B cell (primary cell): ENCODE results near the gene DNMBP. TPM values are rescaled to one million over a fixed set of nuclear protein-coding genes. Genes with fewer than 3 reads are reported as not detected.

ENCODE experiments used
- ATAC-seq: fragments of 200-7000 bp; cut with Tn5 transposase; one replicate; pipeline ENCODE4 v1.10.0; 2021; ENCODE audit warnings: low read depth, mild to moderate bottlenecking, moderate number of reproducible peaks, moderate library complexity
- CTCF ChIA-PET: fragments of 350-600 bp; sonication (Branson Sonifier 250); formaldehyde crosslinking; loops from one replicate; lab custom pipeline; 2021; ENCODE audit warnings: antibody characterized with exemption, inconsistent platforms; lab: Charles Lee
- POLR2A ChIA-PET: fragments of 350-600 bp; sonication (Branson Sonifier 250); formaldehyde crosslinking; loops from one replicate; lab custom pipeline; 2021; ENCODE audit warnings: antibody characterized with exemption; lab: Charles Lee
- DNase-seq: peaks from one replicate; pipeline ENCODE4 v3.0.0; 2013
- H2AFZ ChIP-seq: 2 replicates; pipeline ENCODE4 v1.6.1; 2012; ENCODE audit warnings: mild to moderate bottlenecking, low read depth, low read length; ENCODE audit not compliant: insufficient read depth, poor library complexity, severe bottlenecking
- H3K27ac ChIP-seq, 2 donors: 1 replicate in 1 of 2; 2 replicates in 1 of 2; pipeline ENCODE4 v1.5.1; 2012 to 2013; ENCODE audit warnings: low read length in 2 of 2, mild to moderate bottlenecking in 2 of 2, moderate library complexity in 1 of 2
- H3K27me3 ChIP-seq, 4 experiments: fragments of 200-600 bp in 1 of 4; sonication (generic) in 1 of 4; replicated peaks in 1 of 4; 1 replicate in 2 of 4; 2 replicates in 2 of 4; pipeline versions ENCODE4 v1.6.1 to v1.7.0; 2013 to 2016; ENCODE audit warnings: low read length in 3 of 4, mild to moderate bottlenecking in 2 of 4, mixed read lengths in 1 of 4, moderate library complexity in 1 of 4; ENCODE audit not compliant: insufficient read depth in 4 of 4, control insufficient read depth in 3 of 4; ENCODE audit errors: control extremely low read depth in 1 of 4
- H3K36me3 ChIP-seq, 2 experiments: replicated peaks in 1 of 2; 1 replicate in 1 of 2; 2 replicates in 1 of 2; pipeline versions ENCODE4 v1.6.1 to v1.7.1; 2013; ENCODE audit warnings: low read length in 1 of 2; ENCODE audit not compliant: insufficient read depth in 2 of 2, control insufficient read depth in 1 of 2; ENCODE audit errors: control extremely low read depth in 1 of 2, extremely low read depth in 1 of 2
- H3K4me1 ChIP-seq, 2 donors: fragments of 200-600 bp in 1 of 2; sonication (generic) in 1 of 2; 1 replicate in 1 of 2; 2 replicates in 1 of 2; pipeline versions ENCODE4 v1.5.1 to v1.6.1; 2013 to 2017; ENCODE audit warnings: low read length in 2 of 2; ENCODE audit not compliant: control insufficient read depth in 2 of 2, insufficient read depth in 2 of 2
- H3K4me2 ChIP-seq: replicated peaks from 2 replicates; pipeline ENCODE3; 2012; ENCODE audit warnings: mild to moderate bottlenecking, low read depth, low read length; ENCODE audit not compliant: poor library complexity, severe bottlenecking
- H3K4me3 ChIP-seq, 5 experiments: fragments of 200-600 bp in 1 of 5; sonication (generic) in 1 of 5; 1 replicate in 3 of 5; 2 replicates in 2 of 5; pipeline versions ENCODE4 v1.5.1 to v1.7.0; 2011 to 2016; ENCODE audit warnings: low read length in 4 of 5, mild to moderate bottlenecking in 4 of 5, low read depth in 2 of 5, control low read depth in 1 of 5, moderate library complexity in 1 of 5; ENCODE audit not compliant: insufficient read depth in 1 of 5; ENCODE audit errors: control extremely low read depth in 1 of 5, extremely low read depth in 1 of 5
- H3K79me2 ChIP-seq: fragments of 200-600 bp; sonication (generic); one replicate; pipeline ENCODE4 v1.6.0; 2016; ENCODE audit warnings: low read length; ENCODE audit not compliant: control insufficient read depth, insufficient read depth
- H3K9ac ChIP-seq: fragments of 200-600 bp; sonication (generic); 2 replicates; pipeline ENCODE4 v1.6.1; 2017; ENCODE audit warnings: mild to moderate bottlenecking, low read length, moderate library complexity
- H3K9me3 ChIP-seq, 3 donors: one replicate each; pipeline versions ENCODE4 v1.6.1 to v1.7.1; 2013; ENCODE audit warnings: low read length in 2 of 3; ENCODE audit not compliant: control insufficient read depth in 2 of 3, insufficient read depth in 1 of 3; ENCODE audit errors: control extremely low read depth in 1 of 3
- H4K20me1 ChIP-seq: 2 replicates; pipeline ENCODE4 v1.6.0; 2012; ENCODE audit warnings: mild to moderate bottlenecking, low read length; ENCODE audit not compliant: insufficient read depth, control insufficient read depth, poor library complexity, severe bottlenecking
- H3K27ac Mint-ChIP-seq: one replicate; pipeline ENCODE4 v1.8.0; 2021; ENCODE audit warnings: mixed read lengths
- H3K27me3 Mint-ChIP-seq: one replicate; pipeline ENCODE4 v1.8.0; 2021; ENCODE audit warnings: mixed read lengths
- H3K4me1 Mint-ChIP-seq: one replicate; pipeline ENCODE4 v1.8.0; 2021; ENCODE audit warnings: mixed read lengths
- H3K4me3 Mint-ChIP-seq: one replicate; pipeline ENCODE4 v1.8.0; 2021; ENCODE audit warnings: mixed read lengths
- H3K9me3 Mint-ChIP-seq: one replicate; pipeline ENCODE4 v1.8.0; 2022; ENCODE audit warnings: mixed read lengths; ENCODE audit not compliant: insufficient read depth
- CTCF ChIP-seq: fragments of 200-600 bp; IDR thresholded peaks from one replicate; pipeline ENCODE4 v1.8.0; 2022; ENCODE audit warnings: antibody characterized with exemption, mild to moderate bottlenecking
- EZH2 ChIP-seq: IDR thresholded peaks from 2 replicates; pipeline ENCODE4 v1.6.1; 2012; ENCODE audit warnings: borderline replicate concordance, low read depth, mild to moderate bottlenecking, moderate library complexity, low read length; ENCODE audit not compliant: insufficient read depth, poor library complexity, severe bottlenecking
- WGBS: methylation state at CpG from one replicate; pipeline ENCODE4 v1.1.5; 2013; ENCODE audit warnings: missing lambda C conversion rate; ENCODE audit not compliant: insufficient coverage; 5-methylcytosine and 5-hydroxymethylcytosine counted together
- intact Hi-C: fragments of 100-400 bp; cut with micrococcal nuclease; formaldehyde crosslinking; loops from one replicate; pipeline ENCODE4 v1.10.0; 2022
- polyA plus RNA-seq: library from polyadenylated mRNA; depleted of rRNA; stranded (reverse); fragments of >200 nt; gene quantifications from 2 replicates; pipeline ENCODE4 v1.2.3, GENCODE V29; 2012
- total RNA-seq, 2 donors: library from RNA; stranded (reverse); fragments of 120-200 nt in 1 of 2; gene quantifications; 1 replicate in 1 of 2; 2 replicates in 1 of 2; pipeline versions ENCODE4 v1.2.3 to v1.2.4, GENCODE V29; 2013 to 2022

The DNMBP gene
- total and polyA plus RNA-seq, 2 donors (not counting 1 experiment from before 2014, with no cell fraction given): 12.8 to 22.6 TPM

- H3K4me2 ChIP-seq: peak overlapping the region; percentile 56
- H3K4me1 Mint-ChIP-seq: peaks cover 40% of the 10 kb centered on the region
- H4K20me1 ChIP-seq: no peaks in the 10 kb centered on the region
- H3K4me3 ChIP-seq: peak overlapping the region in 2 of 5 experiments; percentile 8 to 23
- whole genome bisulfite sequencing: 4% methylated on average over 4 of the region's 5 CpGs
- POLR2A ChIA-PET: interaction anchor here (0.5 to 0.7 kb wide), 6 partner anchors 24 to 1784 kb away, joined by 3 to 7 read pairs (median 6); no protein-coding TSS in a partner anchor
- TF ChIP-seq CTCF (no peak), EZH2 (no peak)
- H3K27ac ChIP-seq: peak overlapping the region; percentile 77 to 84
- no peaks in the 10 kb centered on the region for H3K79me2 ChIP-seq
- CTCF ChIA-PET: interaction anchor here (1.7 to 7.8 kb wide), 2 partner anchors 19 to 33 kb away, joined by 5 to 69 read pairs; no protein-coding TSS in a partner anchor
- H3K27ac Mint-ChIP-seq: peak overlapping the region; percentile 86
- DNase-seq (peak; percentile 81), ATAC-seq (peak; percentile 37)
- H2AFZ ChIP-seq: peak overlapping the region; percentile 58
- H3K4me3 Mint-ChIP-seq: peak overlapping the region; percentile 58
- H3K36me3 ChIP-seq: no peaks in the 10 kb centered on the region
- peak overlapping the region; percentile 19 for H3K9ac ChIP-seq
- peaks cover 26 to 36% of the 10 kb centered on the region in 2 donors for H3K4me1 ChIP-seq
- H3K27me3 Mint-ChIP-seq: no peaks in the 10 kb centered on the region
- H3K9me3 ChIP-seq: peaks cover 0 to 4% (median 0%) of the 10 kb centered on the region in 3 donors
- intact Hi-C loops: loop anchor here (5.0 to 10.0 kb wide), 2 partner anchors 33 to 171 kb away; partner anchors contain the start of gene ERLIN1
- H3K9me3 Mint-ChIP-seq: peaks cover 2% of the 10 kb centered on the region
- no peaks in the 10 kb centered on the region for H3K27me3 ChIP-seq
Observed at GRCh38 chr10:100014071-100014762, 4.5 kb upstream of the DNMBP start.
